Measurements from ENCODE around the gene TFB2M.

Gene TFB2M

DNA sequence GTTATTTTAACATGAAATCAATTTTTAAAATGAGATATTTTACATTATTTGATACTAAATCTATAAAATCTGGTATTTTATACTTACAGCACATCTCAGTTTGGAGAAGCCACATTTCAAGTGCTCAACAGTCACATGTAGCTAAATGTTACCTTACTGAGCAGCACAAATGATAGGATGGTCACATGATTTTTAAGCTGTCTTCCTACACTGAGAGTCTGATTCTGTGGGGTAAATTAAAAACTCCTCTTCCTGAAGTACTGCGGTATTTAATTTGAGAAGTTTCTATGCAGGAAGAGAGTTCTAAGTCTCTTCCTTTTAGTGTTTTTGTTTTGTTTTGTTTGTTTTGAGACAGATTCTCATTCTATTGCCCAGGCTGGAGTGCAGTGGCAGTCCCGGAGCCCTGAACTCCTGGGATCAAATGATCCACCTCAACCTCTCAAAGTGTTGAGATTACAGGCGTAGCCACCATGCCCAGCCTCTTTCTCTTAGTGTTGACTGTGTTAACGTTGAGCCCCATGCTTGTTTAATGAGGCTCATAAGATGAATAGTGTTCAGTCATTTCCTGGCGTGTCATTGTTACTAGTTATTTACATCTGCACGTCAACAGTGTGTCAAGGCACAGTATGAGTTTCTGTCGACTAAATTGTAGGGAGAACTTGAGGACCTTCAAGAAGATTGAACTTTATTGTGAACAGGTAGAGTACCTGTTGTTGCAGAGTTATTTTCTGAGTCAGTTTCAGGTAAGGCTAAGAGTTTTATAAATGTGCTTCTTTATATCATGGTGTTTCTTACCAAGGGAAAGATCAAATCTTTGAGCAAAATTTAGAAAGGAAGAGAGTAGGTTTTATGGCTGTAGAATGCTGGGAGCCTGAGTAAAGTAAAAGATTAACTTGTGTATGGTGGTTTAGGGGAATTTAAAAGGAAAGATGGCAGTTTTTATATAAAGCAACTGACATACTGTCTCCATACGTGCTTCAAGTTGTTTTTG lies 3.5 kb upstream of the TFB2M start:
- Histone ChIP-seq H4K20me1 (ENCODE audit: insufficient read depth, low read length) (peaks cover 10% of the 10 kb centered on the region; the same call in 1 of the 2 replicates), H3K9ac (ENCODE audit: low read depth, low read length) (no peak overlapping the region), H3K9me3 (ENCODE audit: insufficient read depth, low read length, severe bottlenecking) (no peaks in the 10 kb centered on the region), H3K27ac (ENCODE audit: low read length) (no peak overlapping the region), H3K27me3 (ENCODE audit: insufficient read depth, low read length, poor library complexity) (no peaks in the 10 kb centered on the region), H2AFZ (ENCODE audit: low read depth, low read length) (no peak overlapping the region), H3K79me2 (ENCODE audit: insufficient read depth, low read length) (peaks cover 95% of the 10 kb centered on the region), H3K36me3 (ENCODE audit: insufficient read depth, low read length) (peaks cover 3% of the 10 kb centered on the region; the same call in 1 of the 2 replicates), H3K4me3 (ENCODE audit: low read depth in 1 of 2, low read length in 2 of 2) (peak overlapping the region in 1 of 2 experiments; percentile 26; a peak in 2 of 4 replicates), H3K4me2 (ENCODE audit: insufficient read depth, low read length) (peak overlapping the region; percentile 74; the same call in 1 of the 2 replicates), H3K4me1 (ENCODE audit: insufficient read depth, low read length) (peaks cover 36% of the 10 kb centered on the region)
- ATAC-seq (ENCODE audit: insufficient read depth, low read depth) (no peak), DNase-seq (no peak)
- TF ChIP-seq, protein P1, sequence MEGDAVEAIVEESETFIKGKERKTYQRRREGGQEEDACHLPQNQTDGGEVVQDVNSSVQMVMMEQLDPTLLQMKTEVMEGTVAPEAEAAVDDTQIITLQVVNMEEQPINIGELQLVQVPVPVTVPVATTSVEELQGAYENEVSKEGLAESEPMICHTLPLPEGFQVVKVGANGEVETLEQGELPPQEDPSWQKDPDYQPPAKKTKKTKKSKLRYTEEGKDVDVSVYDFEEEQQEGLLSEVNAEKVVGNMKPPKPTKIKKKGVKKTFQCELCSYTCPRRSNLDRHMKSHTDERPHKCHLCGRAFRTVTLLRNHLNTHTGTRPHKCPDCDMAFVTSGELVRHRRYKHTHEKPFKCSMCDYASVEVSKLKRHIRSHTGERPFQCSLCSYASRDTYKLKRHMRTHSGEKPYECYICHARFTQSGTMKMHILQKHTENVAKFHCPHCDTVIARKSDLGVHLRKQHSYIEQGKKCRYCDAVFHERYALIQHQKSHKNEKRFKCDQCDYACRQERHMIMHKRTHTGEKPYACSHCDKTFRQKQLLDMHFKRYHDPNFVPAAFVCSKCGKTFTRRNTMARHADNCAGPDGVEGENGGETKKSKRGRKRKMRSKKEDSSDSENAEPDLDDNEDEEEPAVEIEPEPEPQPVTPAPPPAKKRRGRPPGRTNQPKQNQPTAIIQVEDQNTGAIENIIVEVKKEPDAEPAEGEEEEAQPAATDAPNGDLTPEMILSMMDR (IDR thresholded peaks at IDR 0.05; ENCODE audit: borderline replicate concordance, extremely low read depth, low read length, poor library complexity, severe bottlenecking): no peak

DNA sequence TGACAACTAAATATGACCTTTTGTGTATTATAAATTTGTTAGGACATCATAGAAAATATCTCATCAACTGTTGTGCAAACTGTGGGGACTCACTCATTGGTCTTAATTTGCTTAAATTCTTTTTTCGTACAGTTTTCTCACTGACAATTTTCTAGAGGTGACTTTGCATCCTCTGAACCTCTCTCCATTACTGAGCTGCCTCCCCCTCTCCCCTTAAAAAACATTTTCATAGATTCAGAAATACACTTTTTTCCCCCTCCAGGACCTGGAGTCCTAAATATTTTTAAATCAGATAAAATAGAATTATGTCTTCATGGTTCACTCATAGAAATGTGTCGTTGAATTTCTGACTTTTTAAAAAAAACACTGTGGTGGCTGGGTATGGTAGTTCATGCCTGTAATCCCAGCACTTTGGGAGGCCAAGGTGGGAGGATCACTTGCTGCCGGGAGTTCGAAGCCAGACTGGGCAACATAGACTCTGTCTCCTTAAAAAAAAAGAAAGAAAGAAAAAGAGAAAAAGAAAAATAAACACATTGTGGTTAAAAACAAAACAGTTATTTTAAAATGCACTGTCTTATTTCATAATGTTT lies 1.7 kb upstream of the TFB2M start:
- Histone ChIP-seq H3K9ac (ENCODE audit: low read depth, low read length) (peak overlapping the region; percentile 65), H4K20me1 (ENCODE audit: insufficient read depth, low read length) (peaks cover 10% of the 10 kb centered on the region; the same call in 1 of the 2 replicates), H3K36me3 (ENCODE audit: insufficient read depth, low read length) (peaks cover 10% of the 10 kb centered on the region), H3K27ac (ENCODE audit: low read length) (peak overlapping the region; percentile 78; the same call in 1 of the 2 replicates), H3K79me2 (ENCODE audit: insufficient read depth, low read length) (peaks cover 88% of the 10 kb centered on the region), H3K4me1 (ENCODE audit: insufficient read depth, low read length) (peaks cover 44% of the 10 kb centered on the region), H3K4me3 (ENCODE audit: low read depth in 1 of 2, low read length in 2 of 2) (peak overlapping the region; percentile 78 to 79; a peak in 3 of 4 replicates), H3K27me3 (ENCODE audit: insufficient read depth, low read length, poor library complexity) (no peaks in the 10 kb centered on the region), H3K9me3 (ENCODE audit: insufficient read depth, low read length, severe bottlenecking) (no peaks in the 10 kb centered on the region), H2AFZ (ENCODE audit: low read depth, low read length) (no peak overlapping the region), H3K4me2 (ENCODE audit: insufficient read depth, low read length) (peak overlapping the region; percentile 74)
- ATAC-seq (ENCODE audit: insufficient read depth, low read depth) (no peak), DNase-seq (no peak)
- TF ChIP-seq EZH2 (IDR thresholded peaks at IDR 0.05; ENCODE audit: borderline replicate concordance, low read depth, low read length, severe bottlenecking): no peak
- TF ChIP-seq, protein P1 (IDR thresholded peaks at IDR 0.05; ENCODE audit: borderline replicate concordance, extremely low read depth, low read length, poor library complexity, severe bottlenecking): no peak

DNA sequence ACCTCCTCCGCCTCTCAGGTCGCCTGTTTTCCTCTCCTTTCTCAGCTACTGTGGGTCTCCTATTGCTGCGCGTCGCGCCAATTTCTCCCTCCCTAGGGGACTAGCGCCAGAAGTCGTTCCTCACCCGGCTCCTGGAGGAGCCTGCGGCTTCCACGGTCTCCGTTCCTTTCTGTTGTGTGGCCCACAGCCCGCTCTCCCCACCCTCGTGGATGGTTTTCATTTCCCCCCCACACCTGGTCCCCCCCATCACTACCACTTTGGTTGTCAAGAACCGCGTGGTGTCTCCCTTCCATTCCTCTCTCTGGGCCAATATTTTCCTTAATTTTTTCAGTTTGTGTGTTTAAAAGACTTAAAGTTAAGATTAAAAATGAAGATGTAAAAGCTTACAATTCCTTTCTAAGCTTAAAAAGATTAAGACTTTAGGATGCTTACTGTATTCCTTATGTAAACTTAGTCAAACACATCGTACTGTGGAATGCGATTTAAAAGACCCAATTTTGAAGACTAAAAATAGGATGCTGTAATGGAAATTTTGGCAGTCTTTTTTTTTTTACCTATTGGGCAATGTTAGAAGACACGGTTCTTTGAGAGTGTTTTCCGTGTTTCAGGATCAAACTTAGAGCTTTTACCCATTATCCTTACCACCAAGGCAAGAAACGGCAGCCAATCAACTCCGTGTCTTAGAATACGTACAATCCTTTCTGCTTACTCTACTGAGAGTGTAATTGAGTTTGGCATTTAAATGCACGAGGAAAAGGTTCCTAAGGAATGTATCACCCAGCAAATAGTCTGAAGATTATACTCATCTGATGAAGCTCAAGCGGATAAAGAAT lies 968 bp upstream of the TFB2M start:
- peak overlapping the region; percentile 74 for H3K4me2 ChIP-seq (ENCODE audit: insufficient read depth, low read length)
- peaks cover 44% of the 10 kb centered on the region for H3K4me1 ChIP-seq (ENCODE audit: insufficient read depth, low read length)
- TF ChIP-seq, protein P1 (IDR thresholded peaks at IDR 0.05; ENCODE audit: borderline replicate concordance, extremely low read depth, low read length, poor library complexity, severe bottlenecking): no peak
- no peak for TF ChIP-seq EZH2 (IDR thresholded peaks at IDR 0.05; ENCODE audit: borderline replicate concordance, low read depth, low read length, severe bottlenecking)
- peaks cover 10% of the 10 kb centered on the region for H3K36me3 ChIP-seq (ENCODE audit: insufficient read depth, low read length)
- peak overlapping the region; percentile 78 to 79 for H3K4me3 ChIP-seq (ENCODE audit: low read depth in 1 of 2, low read length in 2 of 2)
- no peaks in the 10 kb centered on the region for H3K9me3 ChIP-seq (ENCODE audit: insufficient read depth, low read length, severe bottlenecking)
- H3K27ac ChIP-seq (ENCODE audit: low read length): peak overlapping the region; percentile 78
- peak overlapping the region; percentile 65 for H3K9ac ChIP-seq (ENCODE audit: low read depth, low read length)
- ATAC-seq (ENCODE audit: insufficient read depth, low read depth): no peak; the same call in 2 of the 3 replicates
- H4K20me1 ChIP-seq (ENCODE audit: insufficient read depth, low read length): peaks cover 10% of the 10 kb centered on the region; the same call in 1 of the 2 replicates
- H2AFZ ChIP-seq (ENCODE audit: low read depth, low read length): peak overlapping the region; percentile 90
- DNase-seq: no peak
- H3K27me3 ChIP-seq (ENCODE audit: insufficient read depth, low read length, poor library complexity): no peaks in the 10 kb centered on the region
- H3K79me2 ChIP-seq (ENCODE audit: insufficient read depth, low read length): peaks cover 83% of the 10 kb centered on the region

All from DND-41 (cell line).